Embryonic facial prominence (tissue), 1 donor: ENCODE measurements around the gene CAMK1.
A peak's percentile ranks its signal among the peaks of the same experiment; 100 is the strongest.

Experiments
- DNase-seq: peaks from one replicate; pipeline ENCODE4 v3.0.0-alpha.2; 2016; ENCODE audit errors: extremely low spot score

Gene CAMK1

GRCh38 chr3:9742560-9742959 lies 27.2 kb downstream of the CAMK1 start:
- DNase-seq: no peak

GRCh38 chr3:9739181-9739580 lies 30.6 kb downstream of the CAMK1 start:
- no peak for DNase-seq

DNA sequence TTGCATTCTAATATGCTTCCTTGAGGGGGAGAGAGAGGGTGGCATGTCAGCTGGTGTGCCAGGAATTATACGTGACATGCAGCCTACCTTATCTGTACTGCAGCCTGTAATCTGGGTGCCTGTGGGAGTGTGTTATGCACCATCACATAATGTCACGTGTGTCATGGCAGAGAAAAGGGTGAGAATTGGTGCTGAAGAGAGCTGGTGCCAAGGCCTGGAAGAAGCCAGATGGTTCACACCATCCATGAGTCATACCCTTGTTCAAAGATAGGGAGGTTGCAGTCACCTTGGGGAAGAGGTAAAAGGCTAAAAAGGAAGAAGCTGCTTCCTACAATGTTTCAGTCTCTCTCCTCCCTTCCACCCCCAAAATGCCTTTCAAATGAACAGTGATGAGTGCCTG lies 32.9 kb downstream of the CAMK1 start:
- DNase-seq: no peak

- DNase-seq: peak; percentile 3
Observed at GRCh38 chr3:9732740-9733115, 37.0 kb downstream of the CAMK1 start.

DNA sequence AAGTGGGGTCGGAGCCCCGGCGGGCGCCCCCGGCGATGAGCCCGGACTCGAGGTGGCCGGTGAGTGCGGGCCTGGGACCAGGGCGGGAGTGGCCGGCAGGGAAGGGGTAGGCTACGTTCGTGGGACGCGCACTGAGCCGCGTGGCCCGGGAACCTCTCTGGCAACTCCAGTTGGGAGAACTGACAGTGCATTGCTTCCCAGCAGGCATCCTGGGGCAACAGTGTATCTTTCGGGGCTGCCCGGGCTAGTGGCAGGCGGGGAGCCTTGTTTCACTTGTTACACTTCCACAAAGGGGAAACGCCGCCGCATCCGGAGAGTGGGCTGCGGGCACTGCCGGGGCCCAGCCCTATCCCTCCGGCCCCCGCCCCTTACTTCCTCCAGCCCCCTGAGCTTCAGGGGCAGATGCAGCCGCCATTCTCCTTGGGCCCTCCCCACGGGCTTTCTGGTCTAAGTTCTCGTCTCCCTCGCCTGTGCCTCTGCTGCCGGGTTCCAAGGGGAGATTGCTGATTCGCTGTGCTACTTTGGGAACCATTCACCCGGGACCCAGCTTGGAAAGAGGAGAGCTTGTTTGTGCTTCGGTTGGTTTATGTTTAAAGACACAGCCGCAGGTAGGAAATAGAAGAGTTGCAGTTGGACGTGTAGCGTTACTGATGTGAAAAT lies 37.5 kb downstream of the CAMK1 start:
- DNase-seq: peak; percentile 3

GRCh38 chr3:9731206-9732079 lies 38.3 kb downstream of the CAMK1 start, which contains the start of gene BRPF1:
BRPF1 (plus strand) TSS chr3:9731735; CDS start chr3:9734141, 2,406 bp downstream.
- peak; percentile 97 for DNase-seq

DNA sequence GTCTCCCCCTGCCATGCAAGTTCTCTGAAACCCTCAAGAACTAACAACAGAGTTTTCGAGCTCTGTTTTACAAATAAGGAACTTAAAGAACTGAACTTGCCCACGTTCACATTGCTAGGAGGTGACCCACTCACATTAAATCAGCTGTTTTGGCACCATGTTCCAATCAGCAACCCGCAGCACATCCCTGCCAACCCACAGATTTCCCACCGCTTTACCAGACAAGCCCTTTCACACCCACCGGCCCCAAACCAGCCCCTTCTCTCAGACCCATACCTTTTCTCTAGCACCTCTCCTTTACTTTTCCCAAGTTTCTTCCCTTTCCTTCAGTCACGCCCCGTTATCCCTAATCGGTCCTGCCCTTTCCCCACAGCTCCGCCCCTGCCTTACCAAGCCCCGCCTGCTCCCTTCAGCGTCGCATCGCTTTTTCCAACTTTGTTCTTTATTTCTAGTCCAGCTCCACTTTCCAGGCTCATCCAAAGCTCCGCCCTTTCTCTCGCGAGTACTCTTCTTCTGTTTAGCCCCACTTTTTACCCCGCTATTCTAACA lies 39.0 kb downstream of the CAMK1 start:
- DNase-seq: peak; percentile 1

DNA sequence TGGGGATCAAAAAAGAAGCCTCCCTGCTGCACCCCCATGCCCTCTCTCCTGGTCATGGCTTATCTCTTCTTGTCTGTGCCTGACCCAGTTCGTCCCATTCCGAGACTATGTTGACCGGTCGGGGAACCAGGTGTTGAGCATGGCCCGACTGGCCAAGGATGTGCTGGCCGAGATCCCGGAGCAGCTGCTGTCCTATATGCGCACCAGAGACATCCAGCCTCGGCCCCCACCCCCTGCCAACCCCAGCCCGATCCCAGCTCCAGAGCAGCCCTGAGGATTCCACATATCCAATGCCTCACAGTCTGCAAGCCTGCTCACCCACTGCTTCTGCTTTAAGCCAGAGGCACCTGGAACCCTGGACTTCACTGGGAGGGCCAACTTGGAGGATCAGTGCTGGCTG lies 40.3 kb downstream of the CAMK1 start:
- DNase-seq: no peak

GRCh38 chr3:9727743-9728142 lies 42.0 kb downstream of the CAMK1 start:
- DNase-seq: no peak

DNA sequence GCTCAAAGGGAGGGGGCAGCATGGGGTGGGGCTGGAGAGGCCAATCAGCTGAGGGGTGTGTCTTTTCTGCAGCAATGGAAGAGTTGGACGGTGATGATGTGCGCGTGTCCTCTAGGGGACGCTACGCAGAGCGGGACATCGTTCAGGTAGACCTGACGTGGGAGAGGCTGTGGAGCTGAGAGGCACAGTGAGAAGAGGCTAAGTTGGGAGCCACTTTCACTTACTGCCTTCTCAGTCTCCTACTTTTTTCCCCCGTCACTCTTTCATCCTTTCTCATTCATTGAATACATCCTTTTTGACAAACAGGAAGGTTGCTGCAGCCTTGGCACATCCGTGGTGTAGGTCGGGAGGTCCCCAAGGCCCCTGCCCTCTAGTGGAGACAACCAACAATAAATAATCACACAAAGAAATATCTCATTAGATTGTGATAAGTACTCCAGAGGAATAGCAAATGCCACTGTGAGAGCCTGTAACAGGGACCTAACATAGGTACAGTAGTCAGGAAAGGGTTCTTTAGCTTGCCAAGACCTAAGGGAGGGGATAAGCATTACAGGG lies 42.6 kb downstream of the CAMK1 start:
- DNase-seq: no peak

DNA sequence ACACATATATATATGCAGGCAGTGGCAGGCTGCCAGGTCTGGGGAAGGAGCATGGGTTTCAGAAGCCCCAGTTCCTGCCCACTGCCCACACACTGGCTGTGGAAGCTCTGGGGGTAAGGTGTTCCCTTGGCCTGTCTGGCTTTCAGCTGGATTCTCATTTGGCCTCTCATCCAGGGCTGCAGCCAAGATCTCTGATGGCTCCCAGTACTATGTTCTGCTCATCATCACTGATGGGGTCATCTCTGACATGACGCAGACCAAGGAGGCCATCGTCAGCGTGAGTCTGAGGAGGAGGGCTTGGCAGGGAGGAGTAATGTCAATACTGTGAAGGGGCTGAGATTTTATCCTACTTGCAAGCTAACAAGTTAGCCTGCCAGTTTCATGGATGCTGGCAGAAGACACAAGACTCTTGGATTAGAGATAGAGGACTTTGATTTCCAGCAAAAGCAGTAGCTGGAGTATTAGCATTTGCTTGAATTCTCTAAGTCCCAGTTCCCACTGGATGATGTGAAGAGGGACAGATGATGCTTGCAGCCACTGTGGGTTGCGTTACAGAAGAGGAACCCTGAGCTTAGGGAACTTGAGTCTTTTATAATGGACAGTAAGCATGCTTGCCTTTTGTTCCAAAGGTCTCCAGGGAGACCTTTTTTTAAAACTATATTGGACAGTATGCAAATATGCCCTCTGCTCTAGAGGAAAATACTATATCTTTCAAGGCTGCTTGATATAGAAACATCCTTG lies 43.8 kb downstream of the CAMK1 start:
- no peak for DNase-seq

- DNase-seq: no peak
Observed at GRCh38 chr3:9721700-9722060, 48.1 kb downstream of the CAMK1 start.

DNA sequence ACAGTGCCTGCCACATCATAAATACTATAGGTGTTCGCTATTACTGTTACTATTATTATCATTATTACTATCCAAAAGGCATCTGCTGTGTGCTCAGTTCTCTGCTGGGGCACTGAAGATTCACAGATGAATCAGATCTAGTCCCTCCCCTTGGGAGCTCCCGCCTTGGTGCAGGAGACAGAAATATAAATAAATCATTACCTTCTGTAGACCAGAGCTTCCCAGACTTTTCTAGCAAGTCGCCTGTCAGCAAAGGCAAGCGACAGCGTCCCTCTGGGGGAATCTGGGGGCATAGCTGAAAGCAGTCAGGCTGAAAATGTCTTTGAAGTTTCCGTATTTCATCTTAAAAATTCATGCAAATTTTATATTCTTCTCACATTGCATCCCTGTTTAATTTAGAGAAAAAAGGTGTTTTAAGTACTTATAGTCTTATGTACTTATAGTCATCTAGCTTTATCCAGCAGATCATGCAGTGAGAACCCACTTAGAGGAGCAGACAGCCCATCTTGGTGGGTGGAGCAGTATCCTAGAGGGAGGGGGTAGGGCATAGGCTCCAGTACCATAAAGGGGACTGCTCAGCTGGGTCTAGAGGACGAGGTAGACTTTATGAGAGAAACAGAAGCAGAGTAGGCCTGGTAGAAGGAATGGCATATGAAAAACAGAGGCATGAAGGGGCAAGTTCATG lies 48.6 kb downstream of the CAMK1 start:
- DNase-seq: no peak

GRCh38 chr3:9718118-9718517 lies 51.6 kb downstream of the CAMK1 start:
- no peak for DNase-seq

GRCh38 chr3:9717563-9717962 lies 52.2 kb downstream of the CAMK1 start:
- DNase-seq: no peak

DNA sequence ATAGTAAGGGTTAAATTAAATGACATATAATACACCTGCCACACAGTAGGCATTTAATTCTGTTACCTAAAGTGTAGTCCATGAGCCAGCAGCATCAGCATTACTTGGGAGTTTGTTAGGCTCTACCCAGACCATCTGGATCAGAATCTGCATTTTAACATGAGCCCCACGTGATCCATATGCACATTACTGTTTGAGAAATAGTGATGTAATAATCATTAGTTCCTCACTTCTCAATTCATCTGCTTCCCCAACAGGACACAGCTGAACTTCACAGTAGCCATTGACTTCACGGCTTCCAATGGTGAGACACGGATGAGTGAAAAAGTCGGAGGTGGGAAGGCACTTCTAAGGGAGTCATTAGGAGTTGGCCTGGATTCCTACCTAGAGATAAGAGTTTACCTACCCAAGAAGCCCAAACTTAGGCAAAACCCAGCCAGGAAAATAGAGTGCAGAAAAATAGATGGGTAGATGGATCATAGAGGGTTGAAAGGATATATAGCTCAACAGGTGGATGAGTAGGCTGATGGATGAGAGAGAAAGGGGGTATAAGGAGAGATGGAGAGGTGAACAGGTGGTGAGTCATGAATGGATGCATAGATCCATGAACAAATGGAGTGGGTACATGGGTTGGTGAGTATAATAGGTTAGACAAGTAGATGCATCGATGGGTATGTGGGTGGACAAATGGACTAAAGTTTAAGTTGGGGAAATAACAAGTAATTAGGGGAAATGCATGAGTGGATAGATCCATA lies 52.8 kb downstream of the CAMK1 start:
- no peak for DNase-seq

DNA sequence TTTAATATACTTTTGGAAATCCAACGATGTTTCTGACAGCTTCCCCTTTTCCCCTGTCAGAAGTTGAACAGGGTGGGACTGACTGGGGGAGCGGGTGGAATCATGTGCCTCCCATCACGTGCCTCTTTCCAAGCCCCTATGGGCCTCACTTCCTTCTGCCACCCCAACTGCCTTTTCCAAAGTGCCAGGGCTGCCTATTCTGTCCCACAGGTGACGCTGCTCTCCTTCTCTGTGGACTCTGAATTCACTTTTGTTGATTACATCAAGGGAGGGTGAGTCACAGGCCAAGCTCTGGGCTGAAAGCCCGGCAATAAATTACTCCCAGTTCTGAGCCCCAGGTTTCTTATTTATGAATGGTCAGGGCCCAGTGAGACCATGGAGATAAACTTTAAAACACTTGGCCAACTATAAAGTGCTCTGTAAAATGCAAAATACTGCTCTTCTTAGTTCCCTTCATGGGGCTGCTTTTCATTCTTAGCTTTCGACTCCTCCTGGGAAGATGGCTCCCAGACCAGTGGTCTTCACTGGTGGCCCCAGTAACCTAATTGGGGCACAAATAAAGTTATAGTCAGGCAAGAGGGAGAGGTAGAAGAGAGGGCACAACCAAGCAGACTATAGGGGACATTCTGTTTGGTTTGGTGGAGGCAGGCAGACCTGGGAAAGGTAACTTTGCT lies 53.8 kb downstream of the CAMK1 start:
- no peak for DNase-seq

GRCh38 chr3:9715136-9715535 lies 54.6 kb downstream of the CAMK1 start:
- no peak for DNase-seq

DNA sequence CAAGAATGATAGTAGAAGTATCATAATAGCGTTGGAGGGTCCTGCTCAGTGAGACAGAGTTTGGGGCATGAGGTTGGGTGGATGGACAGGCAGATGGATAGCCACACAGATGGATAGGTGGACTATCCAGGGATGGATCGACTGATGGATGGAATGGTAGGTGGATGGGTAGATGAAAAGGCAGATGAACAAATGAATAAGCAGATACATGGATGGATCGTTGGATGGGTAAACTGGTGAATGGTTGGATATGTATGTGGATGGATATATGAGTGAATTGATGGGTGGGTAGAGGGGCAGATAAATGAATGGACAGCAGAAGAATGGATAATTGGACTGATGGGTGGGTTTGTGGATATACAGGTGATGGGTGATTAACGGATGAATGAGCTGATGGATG lies 56.6 kb downstream of the CAMK1 start:
- DNase-seq: no peak

GRCh38 chr3:9712415-9712814 lies 57.3 kb downstream of the CAMK1 start:
- no peak for DNase-seq
